Activated CD4-positive, alpha-beta memory T cell treated with anti-CD3 and anti-CD28 coated beads for 36 hours (primary cell): ENCODE results near the gene MYO5B. TPM values are rescaled to one million over a fixed set of nuclear protein-coding genes. Genes with fewer than 3 reads are reported as not detected.

Experiments
- CTCF ChIA-PET: fragments of 350-600 bp; sonication (Branson Sonifier 250); formaldehyde crosslinking; loops from one replicate; lab custom pipeline; 2021; ENCODE audit warnings: antibody characterized with exemption, inconsistent platforms; lab: Charles Lee
- POLR2A ChIA-PET: fragments of 350-600 bp; sonication (Branson Sonifier 250); formaldehyde crosslinking; loops from one replicate; lab custom pipeline; 2021; ENCODE audit warnings: antibody characterized with exemption; lab: Charles Lee
- DNase-seq: peaks from one replicate; pipeline ENCODE4 v3.0.0-alpha.2; 2020
- H3K27ac Mint-ChIP-seq: one replicate; pipeline ENCODE4 v1.8.0; 2021; ENCODE audit warnings: mixed read lengths
- H3K27me3 Mint-ChIP-seq: one replicate; pipeline ENCODE4 v1.8.0; 2021; ENCODE audit warnings: mixed read lengths
- H3K36me3 Mint-ChIP-seq: one replicate; pipeline ENCODE4 v1.8.0; 2021; ENCODE audit warnings: mixed read lengths
- H3K4me1 Mint-ChIP-seq: one replicate; pipeline ENCODE4 v1.8.0; 2021; ENCODE audit warnings: low read depth, mixed read lengths
- H3K4me3 Mint-ChIP-seq: one replicate; pipeline ENCODE4 v1.8.0; 2021; ENCODE audit warnings: mild to moderate bottlenecking, mixed read lengths
- H3K9me3 Mint-ChIP-seq: one replicate; pipeline ENCODE4 v1.8.0; 2021; ENCODE audit warnings: mixed read lengths
- intact Hi-C: fragments of 100-400 bp; cut with micrococcal nuclease; formaldehyde crosslinking; loops from one replicate; pipeline ENCODE4 v1.15.1; 2023
- total RNA-seq, 2 experiments: library from RNA; stranded (reverse); gene quantifications; one replicate each; pipeline ENCODE4 v1.2.3, GENCODE V29; 2021

MYO5B gene
- total RNA-seq, 2 experiments from 2014 or later = 0.02 to 0.21 TPM

DNA sequence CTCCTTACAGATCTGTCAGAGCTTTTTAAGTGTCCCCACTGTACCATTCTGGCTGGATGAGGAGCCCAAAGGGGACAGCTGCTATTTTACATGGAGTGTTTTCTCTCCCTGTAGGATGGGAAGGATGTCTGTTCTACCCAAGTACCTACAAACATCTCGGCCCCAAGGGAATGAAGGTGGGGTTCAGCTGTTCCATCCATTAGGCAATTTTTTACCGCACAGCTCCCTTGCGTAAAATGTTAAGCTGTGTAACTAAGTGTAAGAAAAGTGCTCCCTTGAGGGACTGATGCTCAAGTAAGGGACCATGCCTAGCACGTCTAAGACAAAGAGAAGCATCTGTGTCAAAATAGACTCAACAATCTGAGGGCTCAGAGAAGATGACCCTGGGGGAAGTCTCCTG lies 180.3 kb downstream of the MYO5B start:
- no peaks in the 10 kb centered on the region for H3K36me3 Mint-ChIP-seq
- POLR2A ChIA-PET = interaction anchor here (0.7 kb wide), 1 partner anchor 43 kb away, joined by 3 read pairs; no protein-coding TSS in a partner anchor
- intact Hi-C loops = no loop called here

DNA sequence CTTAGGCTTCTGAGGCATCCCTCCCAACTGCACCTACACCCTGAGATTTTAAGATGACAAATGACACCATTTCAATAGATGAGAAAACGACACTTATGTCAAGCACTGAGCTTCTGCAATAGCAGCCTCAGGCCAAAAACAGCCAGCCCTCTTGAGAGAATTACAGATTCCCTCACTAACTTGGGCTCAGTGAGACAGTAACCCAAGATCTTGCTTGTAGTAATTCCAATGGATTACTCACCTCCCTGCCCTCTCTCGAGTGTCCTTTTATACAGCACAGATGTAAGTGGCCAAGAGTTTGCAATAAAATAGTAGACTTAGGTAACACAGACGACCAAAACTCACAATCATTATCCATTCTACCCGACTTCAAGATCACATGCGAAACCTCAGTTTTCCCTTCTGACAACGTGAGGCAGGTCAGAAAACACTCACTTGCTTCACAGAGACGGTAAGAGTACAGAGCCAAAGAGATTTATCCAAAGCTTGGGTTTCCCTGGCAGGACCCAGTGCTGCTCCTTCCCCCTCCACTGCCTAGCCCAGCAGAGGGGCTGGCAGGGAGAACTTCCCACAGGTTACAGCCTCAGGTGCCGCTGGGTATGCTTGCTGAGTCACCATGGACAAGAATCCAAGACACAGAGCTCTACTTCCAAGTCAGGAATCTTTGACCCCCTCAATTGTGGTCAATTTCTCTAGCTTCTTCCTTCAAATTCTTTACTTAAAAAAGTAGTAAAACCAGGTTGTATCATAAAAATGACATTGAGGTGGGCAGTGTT lies 181.4 kb downstream of the MYO5B start:
- ChIA-PET POLR2A (no interaction called here), CTCF (interaction anchor here (1.4 kb wide), 1 partner anchor 344 kb away, joined by 3 read pairs; no protein-coding TSS in a partner anchor)
- peaks cover 2% of the 10 kb centered on the region for H3K27me3 Mint-ChIP-seq
- intact Hi-C loops = no loop called here
- no peaks in the 10 kb centered on the region for H3K36me3 Mint-ChIP-seq
- no peaks in the 10 kb centered on the region for H3K9me3 Mint-ChIP-seq
- no peak overlapping the region for H3K4me3 Mint-ChIP-seq
- no peak for DNase-seq
- no peaks in the 10 kb centered on the region for H3K4me1 Mint-ChIP-seq
- H3K27ac Mint-ChIP-seq = no peak overlapping the region

More for the DNA sequence above, 180.3 kb downstream of the MYO5B start:
- no peak for DNase-seq
- Mint-ChIP-seq H3K4me1 (no peaks in the 10 kb centered on the region), H3K27ac (no peak overlapping the region), H3K27me3 (peaks cover 5% of the 10 kb centered on the region), H3K9me3 (no peaks in the 10 kb centered on the region), H3K4me3 (no peak overlapping the region)
- CTCF ChIA-PET = interaction anchor here (0.8 to 1.4 kb wide), 2 partner anchors 343 to 1569 kb away, joined by 3 read pairs; no protein-coding TSS in a partner anchor

- Mint-ChIP-seq H3K4me1 (no peaks in the 10 kb centered on the region), H3K9me3 (no peaks in the 10 kb centered on the region), H3K27me3 (no peaks in the 10 kb centered on the region), H3K4me3 (no peak overlapping the region), H3K36me3 (no peaks in the 10 kb centered on the region), H3K27ac (no peak overlapping the region)
- intact Hi-C loops = no loop called here
- ChIA-PET CTCF (interaction anchor here (0.6 to 1.4 kb wide), 3 partner anchors 191 to 345 kb away, joined by 3 to 8 read pairs (median 3); no protein-coding TSS in a partner anchor), POLR2A (no interaction called here)
- DNase-seq = no peak
Observed at GRCh38 chr18:50011813-50012435, 183.0 kb downstream of the MYO5B start.

DNA sequence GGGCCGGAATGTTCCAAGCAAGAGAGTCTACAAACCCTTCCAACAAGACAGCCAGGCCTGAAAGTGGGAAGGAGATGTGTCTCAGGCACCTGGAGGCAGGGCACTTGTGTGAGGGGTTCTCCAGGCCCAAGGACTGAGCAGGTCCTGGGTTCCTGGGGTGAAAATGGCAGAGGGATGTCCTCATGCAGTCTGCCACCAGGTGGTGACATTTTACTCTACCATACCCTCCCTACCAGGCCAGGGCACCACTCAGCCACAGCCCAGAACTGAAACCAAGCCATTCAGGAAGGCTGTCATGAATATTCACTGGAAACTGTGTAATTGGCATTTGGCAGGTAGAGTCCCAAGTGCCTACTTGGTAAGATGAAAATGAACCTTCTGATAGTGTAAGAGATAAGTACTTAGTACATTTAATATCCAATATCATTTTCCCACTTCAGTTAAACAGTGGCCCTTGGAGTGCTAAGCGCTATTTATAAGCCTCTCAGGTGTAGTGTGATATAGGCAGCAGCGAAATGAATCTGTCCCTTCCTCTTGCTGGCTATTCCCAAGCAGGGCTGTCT lies 185.1 kb downstream of the MYO5B start:
- H3K27me3 Mint-ChIP-seq = no peaks in the 10 kb centered on the region
- H3K27ac Mint-ChIP-seq = no peak overlapping the region
- H3K4me1 Mint-ChIP-seq = no peaks in the 10 kb centered on the region
- no peak overlapping the region for H3K4me3 Mint-ChIP-seq
- H3K9me3 Mint-ChIP-seq = no peaks in the 10 kb centered on the region
- H3K36me3 Mint-ChIP-seq = no peaks in the 10 kb centered on the region
- ChIA-PET POLR2A (no interaction called here), CTCF (interaction anchor here (1.0 kb wide), 1 partner anchor 348 kb away, joined by 5 read pairs; no protein-coding TSS in a partner anchor)
- peak; percentile 56 for DNase-seq
- intact Hi-C loops = loop anchor here (5.0 kb wide), 1 partner anchor 192 kb away; no protein-coding TSS in a partner anchor

- ChIA-PET CTCF (no interaction called here), POLR2A (no interaction called here)
- H3K9me3 Mint-ChIP-seq = no peaks in the 10 kb centered on the region
- H3K36me3 Mint-ChIP-seq = no peaks in the 10 kb centered on the region
- no peak overlapping the region for H3K4me3 Mint-ChIP-seq
- no peak for DNase-seq
- no peaks in the 10 kb centered on the region for H3K27me3 Mint-ChIP-seq
- H3K27ac Mint-ChIP-seq = no peak overlapping the region
- H3K4me1 Mint-ChIP-seq = no peaks in the 10 kb centered on the region
- intact Hi-C loops = loop anchor here (5.0 kb wide), 1 partner anchor 194 kb away; no protein-coding TSS in a partner anchor
Observed at GRCh38 chr18:50008306-50008705, 186.6 kb downstream of the MYO5B start.

DNA sequence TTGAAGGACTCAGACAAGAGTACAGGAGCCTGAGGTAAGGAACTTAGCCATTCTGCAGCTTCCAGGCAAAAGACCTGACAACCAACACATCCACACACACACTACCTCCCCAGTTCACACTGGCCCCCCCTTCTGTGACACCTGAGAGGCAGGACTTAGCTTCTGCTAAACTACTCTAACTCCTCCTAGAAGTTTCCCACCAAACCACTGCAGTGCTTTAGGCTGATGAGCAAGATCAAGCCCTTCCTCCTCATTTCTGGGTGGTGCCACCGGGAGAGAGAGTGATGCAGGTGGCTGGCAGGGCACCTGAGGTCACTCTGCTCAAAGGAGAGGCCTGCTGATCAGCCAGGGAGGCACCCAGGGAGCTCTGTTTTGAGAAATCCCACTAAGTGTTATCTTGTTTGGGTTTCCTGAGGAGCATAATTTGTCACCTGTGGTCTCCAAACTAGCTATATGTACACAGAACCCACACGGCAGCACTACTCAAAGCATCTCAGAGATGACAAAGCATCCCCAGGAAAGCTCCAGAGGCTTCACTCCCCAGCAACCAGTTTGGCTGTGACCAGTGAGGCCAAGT lies 188.4 kb downstream of the MYO5B start:
- CTCF ChIA-PET = interaction anchor here (0.7 to 1.2 kb wide), 2 partner anchors 197 to 351 kb away, joined by 3 read pairs; no protein-coding TSS in a partner anchor
- POLR2A ChIA-PET = no interaction called here
- H3K36me3 Mint-ChIP-seq = no peaks in the 10 kb centered on the region
- intact Hi-C loops = loop anchor here (5.0 kb wide), 1 partner anchor 196 kb away; no protein-coding TSS in a partner anchor
- peaks cover 3% of the 10 kb centered on the region for H3K27me3 Mint-ChIP-seq
- no peak overlapping the region for H3K4me3 Mint-ChIP-seq
- DNase-seq = no peak
- no peaks in the 10 kb centered on the region for H3K4me1 Mint-ChIP-seq
- no peak overlapping the region for H3K27ac Mint-ChIP-seq
- no peaks in the 10 kb centered on the region for H3K9me3 Mint-ChIP-seq

- Mint-ChIP-seq H3K27me3 (peaks cover 3% of the 10 kb centered on the region), H3K9me3 (no peaks in the 10 kb centered on the region), H3K36me3 (no peaks in the 10 kb centered on the region), H3K4me1 (no peaks in the 10 kb centered on the region), H3K4me3 (no peak overlapping the region), H3K27ac (no peak overlapping the region)
- ChIA-PET CTCF (no interaction called here), POLR2A (no interaction called here)
- intact Hi-C loops = no loop called here
- no peak for DNase-seq
Observed at GRCh38 chr18:50004013-50004412, 190.9 kb downstream of the MYO5B start.

GRCh38 chr18:50002781-50003180 lies 192.2 kb downstream of the MYO5B start:
- H3K9me3 Mint-ChIP-seq = no peaks in the 10 kb centered on the region
- CTCF ChIA-PET = no interaction called here
- no peak overlapping the region for H3K4me3 Mint-ChIP-seq
- H3K4me1 Mint-ChIP-seq = no peaks in the 10 kb centered on the region
- intact Hi-C loops = no loop called here
- H3K27ac Mint-ChIP-seq = no peak overlapping the region
- POLR2A ChIA-PET = no interaction called here
- H3K27me3 Mint-ChIP-seq = peaks cover 3% of the 10 kb centered on the region
- DNase-seq = no peak
- no peaks in the 10 kb centered on the region for H3K36me3 Mint-ChIP-seq

DNA sequence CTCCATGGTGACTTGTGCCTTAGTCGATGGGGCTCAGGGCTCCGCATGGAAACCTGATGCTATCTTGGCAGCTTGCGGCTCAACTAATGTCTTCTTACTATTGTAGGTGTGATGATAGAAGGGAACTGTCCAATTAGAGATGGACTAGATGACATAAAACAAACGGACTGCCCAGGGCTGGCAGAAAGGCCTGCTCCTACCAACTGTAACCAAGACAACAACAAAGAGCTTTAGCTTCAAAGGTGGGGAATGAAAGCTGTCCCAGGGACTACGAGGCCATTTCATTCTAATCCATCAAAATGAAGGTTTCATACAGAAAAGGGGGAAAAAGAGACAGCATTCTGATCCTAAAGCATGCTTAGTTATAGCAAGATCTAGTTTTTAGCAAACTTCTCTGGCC lies 194.7 kb downstream of the MYO5B start:
- ChIA-PET CTCF (interaction anchor here (0.6 kb wide), 1 partner anchor 254 kb away, joined by 3 read pairs; no protein-coding TSS in a partner anchor), POLR2A (no interaction called here)
- no peak overlapping the region for H3K27ac Mint-ChIP-seq
- H3K27me3 Mint-ChIP-seq = peaks cover 6% of the 10 kb centered on the region
- no peak overlapping the region for H3K4me3 Mint-ChIP-seq
- intact Hi-C loops = no loop called here
- no peaks in the 10 kb centered on the region for H3K36me3 Mint-ChIP-seq
- DNase-seq = no peak
- H3K9me3 Mint-ChIP-seq = no peaks in the 10 kb centered on the region
- no peaks in the 10 kb centered on the region for H3K4me1 Mint-ChIP-seq

DNA sequence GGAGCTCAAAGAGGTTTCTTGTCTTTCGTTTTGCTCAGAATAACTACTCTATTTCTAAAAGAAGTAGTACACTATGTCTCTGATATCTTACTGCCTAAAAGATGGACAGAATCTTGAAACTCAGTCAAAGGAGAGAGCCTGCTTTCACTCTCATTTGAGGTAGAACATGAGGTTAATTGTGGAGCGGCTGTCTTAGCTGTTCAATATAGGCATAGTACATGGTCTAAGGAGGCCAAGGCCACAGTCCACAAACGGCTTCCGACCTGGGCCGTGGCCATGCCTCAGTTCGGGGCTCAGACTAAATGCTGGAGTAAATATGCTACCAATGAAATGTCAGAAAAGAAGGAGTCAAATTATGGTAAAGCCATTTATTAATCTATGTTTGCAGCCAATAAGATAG lies 195.8 kb downstream of the MYO5B start:
- no peaks in the 10 kb centered on the region for H3K9me3 Mint-ChIP-seq
- no peaks in the 10 kb centered on the region for H3K36me3 Mint-ChIP-seq
- no peaks in the 10 kb centered on the region for H3K4me1 Mint-ChIP-seq

GRCh38 chr18:49997558-49997957 lies 197.4 kb downstream of the MYO5B start:
- H3K9me3 Mint-ChIP-seq = no peaks in the 10 kb centered on the region
- H3K36me3 Mint-ChIP-seq = no peaks in the 10 kb centered on the region
- no peaks in the 10 kb centered on the region for H3K4me1 Mint-ChIP-seq
- H3K27ac Mint-ChIP-seq = no peak overlapping the region
- intact Hi-C loops = no loop called here
- peaks cover 6% of the 10 kb centered on the region for H3K27me3 Mint-ChIP-seq
- POLR2A ChIA-PET = no interaction called here
- no peak for DNase-seq
- H3K4me3 Mint-ChIP-seq = no peak overlapping the region
- CTCF ChIA-PET = interaction anchor here (1.4 kb wide), 1 partner anchor 360 kb away, joined by 3 read pairs; no protein-coding TSS in a partner anchor

More for the DNA sequence above, 195.8 kb downstream of the MYO5B start:
- intact Hi-C loops = no loop called here
- Mint-ChIP-seq H3K27ac (no peak overlapping the region), H3K27me3 (peaks cover 6% of the 10 kb centered on the region), H3K4me3 (no peak overlapping the region)
- no peak for DNase-seq
- CTCF ChIA-PET = no interaction called here
- POLR2A ChIA-PET = no interaction called here

- Mint-ChIP-seq H3K4me1 (no peaks in the 10 kb centered on the region), H3K36me3 (no peaks in the 10 kb centered on the region), H3K4me3 (no peak overlapping the region), H3K27ac (no peak overlapping the region), H3K9me3 (no peaks in the 10 kb centered on the region), H3K27me3 (peaks cover 6% of the 10 kb centered on the region)
- DNase-seq = no peak
- ChIA-PET POLR2A (no interaction called here), CTCF (no interaction called here)
- intact Hi-C loops = no loop called here
Observed at GRCh38 chr18:49994410-49994809, 200.5 kb downstream of the MYO5B start.
